HepG2 (cell line): ENCODE data around the gene SFXN2. TPM values are rescaled to one million over a fixed set of nuclear protein-coding genes. Genes with fewer than 3 reads are reported as not detected.

Experiments used
- KLF12 ChIP-seq: sonication (generic); formaldehyde crosslinking; IDR thresholded peaks from 2 replicates; pipeline ENCODE4 v1.4.0; 2020; ENCODE audit warnings: missing genetic modification reagents, borderline replicate concordance
- TBX2 ChIP-seq: sonication (generic); formaldehyde crosslinking; IDR thresholded peaks from 2 replicates; pipeline ENCODE4 v1.5.0; 2020; ENCODE audit warnings: missing genetic modification reagents, mild to moderate bottlenecking, borderline replicate concordance
- TFE3 ChIP-seq: IDR thresholded peaks from 2 replicates; pipeline ENCODE4 v1.6.1; 2016
- ZNF274 ChIP-seq: sonication (generic); formaldehyde crosslinking; IDR thresholded peaks from 2 replicates; pipeline ENCODE4 v1.5.1; 2020; ENCODE audit warnings: mild to moderate bottlenecking, missing genetic modification reagents
- ZNF318 ChIP-seq: sonication (generic); formaldehyde crosslinking; IDR thresholded peaks from 2 replicates; pipeline ENCODE4 v1.4.0; 2020; ENCODE audit warnings: mild to moderate bottlenecking, missing genetic modification reagents
- ZNF747 ChIP-seq: sonication (generic); formaldehyde crosslinking; IDR thresholded peaks from 2 replicates; pipeline ENCODE4 v1.8.1; 2023; ENCODE audit warnings: missing genetic modification reagents, mild to moderate bottlenecking, borderline replicate concordance
- polyA plus RNA-seq, 8 experiments: library from polyadenylated mRNA; depleted of rRNA in 3 of 8; stranded (reverse) in 7 of 8; unstranded in 1 of 8; fragments of >200 nt; fragmentation: Illumina TruSeq in 4 of 8; extraction: Trizol in 4 of 8; gene quantifications; 2 replicates each; pipeline versions ENCODE4 v1.2.1 to v1.2.3, GENCODE V29; 2011 to 2016; ENCODE audit warnings: low read depth in 4 of 8, missing spikeins in 1 of 8, mixed read lengths in 1 of 8; ENCODE audit not compliant: insufficient read depth in 1 of 8
- total RNA-seq, 5 experiments: library from RNA; depleted of rRNA; stranded (reverse); fragments of >200 nt; fragmentation: Illumina TruSeq; extraction: Trizol; gene quantifications; 2 replicates each; pipeline ENCODE4 v1.2.3, GENCODE V29; 2016; ENCODE audit warnings: low read depth in 1 of 5

Gene SFXN2
- total and polyA plus RNA-seq, 2 of the 13 experiments (the other 11 are each of a cell fraction or from before 2014, with no cell fraction given), result 12.8 to 21.1 TPM

DNA sequence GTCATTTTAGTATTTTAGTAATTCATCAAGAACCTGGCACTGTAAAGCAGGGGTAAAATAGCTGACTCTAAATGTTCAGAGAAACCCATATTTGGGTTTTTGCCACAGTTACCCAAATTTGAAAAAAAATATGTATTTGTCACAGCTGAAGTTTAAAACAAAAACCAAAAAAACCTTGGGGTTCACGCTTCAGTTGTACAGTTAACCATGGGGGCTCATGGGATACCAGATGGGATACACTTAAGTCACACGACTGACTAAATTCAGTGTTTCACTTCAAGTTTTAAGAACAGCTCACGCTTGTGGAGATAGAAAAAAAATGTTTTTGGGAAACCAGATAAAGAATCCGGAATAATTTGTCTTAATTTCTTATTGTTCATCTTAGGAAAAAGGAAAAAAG lies 2.3 kb upstream of the SFXN2 start (continued):
- no peak for TF ChIP-seq ZNF318
- TF ChIP-seq TFE3, result no peak
- TF ChIP-seq ZNF747, result no peak
- TF ChIP-seq KLF12 (CRISPR knock-in tag), result no peak
- TF ChIP-seq ZNF274, result no peak
- TF ChIP-seq TBX2 (CRISPR knock-in tag), result no peak
